ENCODE results near the gene ASF1B.

The ASF1B gene

DNA sequence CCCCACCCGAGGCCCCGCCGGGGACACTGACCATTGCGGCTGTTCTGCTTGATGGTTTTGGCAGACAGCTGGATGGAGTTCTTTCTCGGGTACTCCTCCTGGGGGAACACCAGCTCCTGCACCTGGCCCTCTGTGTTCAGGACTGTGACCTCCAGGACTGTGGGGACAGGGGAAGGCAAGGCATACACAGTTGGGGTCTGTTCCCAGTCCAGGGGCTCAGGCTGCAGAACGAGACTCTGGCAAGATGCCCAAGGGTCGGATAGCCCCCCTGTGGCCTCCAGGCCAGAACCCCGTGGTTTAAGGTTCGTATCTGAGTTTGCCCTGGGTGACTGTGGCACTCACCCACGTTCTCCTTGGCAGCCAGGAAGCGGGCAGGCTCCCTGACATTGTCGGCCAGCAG is 22.7 kb upstream of the ASF1B start:
- DNase-seq (ENCODE audit: insufficient read length, low spot score), result no peak
- no peak for FAIRE-seq
- TF ChIP-seq, protein P1, sequence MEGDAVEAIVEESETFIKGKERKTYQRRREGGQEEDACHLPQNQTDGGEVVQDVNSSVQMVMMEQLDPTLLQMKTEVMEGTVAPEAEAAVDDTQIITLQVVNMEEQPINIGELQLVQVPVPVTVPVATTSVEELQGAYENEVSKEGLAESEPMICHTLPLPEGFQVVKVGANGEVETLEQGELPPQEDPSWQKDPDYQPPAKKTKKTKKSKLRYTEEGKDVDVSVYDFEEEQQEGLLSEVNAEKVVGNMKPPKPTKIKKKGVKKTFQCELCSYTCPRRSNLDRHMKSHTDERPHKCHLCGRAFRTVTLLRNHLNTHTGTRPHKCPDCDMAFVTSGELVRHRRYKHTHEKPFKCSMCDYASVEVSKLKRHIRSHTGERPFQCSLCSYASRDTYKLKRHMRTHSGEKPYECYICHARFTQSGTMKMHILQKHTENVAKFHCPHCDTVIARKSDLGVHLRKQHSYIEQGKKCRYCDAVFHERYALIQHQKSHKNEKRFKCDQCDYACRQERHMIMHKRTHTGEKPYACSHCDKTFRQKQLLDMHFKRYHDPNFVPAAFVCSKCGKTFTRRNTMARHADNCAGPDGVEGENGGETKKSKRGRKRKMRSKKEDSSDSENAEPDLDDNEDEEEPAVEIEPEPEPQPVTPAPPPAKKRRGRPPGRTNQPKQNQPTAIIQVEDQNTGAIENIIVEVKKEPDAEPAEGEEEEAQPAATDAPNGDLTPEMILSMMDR (IDR thresholded peaks at IDR 0.05; ENCODE audit: insufficient read depth, missing control alignments), result no peak

DNA sequence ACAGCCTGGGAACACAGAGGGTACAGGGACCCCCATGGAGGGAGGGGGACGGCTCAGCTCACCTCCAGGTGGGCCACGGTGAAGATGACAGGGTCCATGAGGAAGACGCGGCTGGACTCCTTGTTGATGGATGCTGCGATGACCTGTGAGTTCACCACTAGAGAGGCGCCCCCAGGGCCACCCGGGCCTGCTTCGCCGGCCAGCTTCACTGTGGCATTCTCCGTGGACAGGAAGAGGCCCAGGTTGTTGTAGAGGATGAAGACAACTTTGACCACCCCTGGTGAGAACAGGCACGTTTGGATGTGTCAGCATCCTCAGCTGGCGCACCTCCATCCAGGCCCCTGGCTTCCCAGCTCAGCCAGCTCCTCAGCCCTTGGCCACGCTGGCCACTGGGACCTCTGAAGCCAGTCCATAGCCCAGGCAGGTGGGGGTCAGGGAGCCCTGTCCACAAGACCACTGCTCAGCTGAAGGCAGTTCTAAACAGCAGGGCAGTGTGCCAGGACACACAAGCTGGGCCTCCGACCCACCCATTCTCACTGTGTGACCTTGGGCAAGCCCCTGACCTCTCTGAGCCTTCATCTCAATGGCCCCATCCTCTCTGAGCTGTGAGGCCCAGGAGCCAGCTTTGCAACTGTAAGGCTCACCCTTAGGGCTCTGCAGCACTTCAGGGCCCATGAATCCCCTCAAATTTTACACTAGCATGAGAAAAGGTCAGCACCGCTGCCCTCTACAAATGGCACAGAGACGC is 22.1 kb upstream of the ASF1B start:
- FAIRE-seq (no peak), DNase-seq (ENCODE audit: insufficient read length, low spot score) (no peak)
- TF ChIP-seq, protein P1 (IDR thresholded peaks at IDR 0.05; ENCODE audit: insufficient read depth, missing control alignments), result no peak

DNA sequence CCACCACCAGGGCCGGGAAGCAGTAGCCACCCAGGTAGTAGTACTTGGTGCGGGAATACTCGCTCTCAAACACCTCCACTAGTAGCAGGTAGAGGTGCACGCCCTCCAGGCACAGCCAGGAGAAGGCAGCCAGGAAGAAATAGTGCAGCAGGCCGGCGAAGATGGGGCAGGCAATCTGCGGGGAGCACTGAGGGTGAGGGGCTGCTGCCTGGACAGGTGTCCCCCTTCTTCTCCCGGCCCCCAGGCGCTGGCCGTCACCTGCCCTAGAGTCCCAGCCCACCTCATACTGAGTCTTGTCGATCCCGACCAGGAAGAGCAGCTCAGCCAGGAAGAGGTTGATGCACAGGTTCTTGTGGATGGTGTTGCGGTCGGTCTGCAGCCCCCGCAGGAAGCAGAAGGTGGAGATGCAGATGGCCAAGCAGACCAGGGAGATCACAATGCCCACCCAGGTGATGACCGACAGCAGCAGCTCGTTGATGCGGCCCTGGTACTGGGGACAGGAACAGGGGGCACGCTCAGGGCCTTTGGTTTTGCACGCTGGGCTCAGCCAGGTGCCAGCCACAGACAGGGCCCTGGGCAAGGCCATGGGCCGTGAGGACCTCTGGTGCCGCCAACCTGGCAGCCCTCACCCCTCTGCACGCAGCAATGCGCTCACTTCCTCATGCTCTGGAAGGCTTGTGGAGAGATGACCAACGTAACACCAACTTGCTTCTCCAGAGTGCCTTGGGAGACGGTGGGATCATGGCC is 20.8 kb upstream of the ASF1B start:
- FAIRE-seq (no peak), DNase-seq (ENCODE audit: insufficient read length, low spot score) (no peak)
- TF ChIP-seq, protein P1 (IDR thresholded peaks at IDR 0.05; ENCODE audit: insufficient read depth, missing control alignments), result no peak

DNA sequence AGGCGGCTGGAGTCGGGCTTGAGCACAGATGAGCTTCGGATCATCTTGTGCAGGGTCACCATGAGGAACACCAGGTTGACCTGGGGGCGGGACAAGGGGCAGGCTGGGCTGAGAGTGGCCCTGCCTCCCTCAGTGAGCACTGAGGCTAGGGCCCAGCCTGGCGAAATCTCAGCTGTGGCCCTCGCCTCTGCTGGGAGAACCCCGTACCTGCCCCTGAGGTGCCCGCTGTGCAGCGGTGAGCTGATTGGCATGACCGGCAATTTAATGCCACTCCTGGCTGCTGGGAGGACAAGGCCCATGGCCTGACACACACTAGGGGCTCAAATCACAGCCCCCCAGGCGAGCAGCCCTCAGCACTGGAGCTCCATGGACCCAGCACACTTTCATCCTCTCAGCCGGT is 19.7 kb upstream of the ASF1B start:
- no peak for FAIRE-seq

DNA sequence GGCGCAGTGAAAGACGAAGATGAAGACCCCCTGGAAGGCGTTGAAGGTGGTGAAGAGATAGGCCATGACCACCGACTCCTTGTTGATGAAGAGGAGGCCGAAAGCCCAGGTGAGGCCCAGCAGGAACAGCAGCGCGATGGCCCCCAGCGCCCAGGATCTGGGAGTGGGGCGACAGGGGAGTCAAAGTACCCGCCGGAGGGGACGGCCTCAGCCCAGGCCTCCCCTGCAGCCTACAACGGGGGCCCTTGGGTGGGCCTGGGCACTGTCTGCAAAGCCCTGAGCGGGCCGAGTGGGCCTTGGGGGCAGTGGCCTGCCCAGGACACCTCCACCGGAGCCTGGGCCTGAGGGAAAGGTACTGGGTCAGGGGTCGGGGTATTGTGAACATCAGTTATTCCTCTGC is 19.0 kb upstream of the ASF1B start:
- FAIRE-seq (no peak), DNase-seq (ENCODE audit: insufficient read length, low spot score) (no peak)
- TF ChIP-seq, protein P1 (IDR thresholded peaks at IDR 0.05; ENCODE audit: insufficient read depth, missing control alignments), result no peak

More for the DNA sequence above, 19.7 kb upstream of the ASF1B start:
- DNase-seq (ENCODE audit: insufficient read length, low spot score), result no peak
- TF ChIP-seq, protein P1 (IDR thresholded peaks at IDR 0.05; ENCODE audit: insufficient read depth, missing control alignments), result no peak

DNA sequence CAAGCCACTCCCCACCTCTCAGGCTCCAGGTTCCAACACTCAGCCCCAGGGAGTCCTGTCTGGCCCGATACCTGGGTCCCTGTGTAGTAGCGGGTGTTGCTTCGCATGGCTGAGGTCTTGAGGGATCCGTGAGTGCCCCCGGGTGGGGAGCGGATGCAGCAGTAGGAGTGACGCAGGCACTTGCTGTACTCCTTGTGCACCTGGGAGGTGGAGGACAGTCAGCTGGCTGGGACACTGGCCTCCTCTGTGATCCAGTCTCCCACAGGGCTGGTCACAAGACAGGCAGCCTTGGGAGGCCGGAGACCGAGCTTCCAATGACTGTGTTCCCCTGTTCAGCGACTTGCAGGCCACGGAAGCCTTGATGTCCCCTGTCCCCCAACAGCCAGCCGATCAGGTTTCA is 16.3 kb upstream of the ASF1B start:
- DNase-seq (ENCODE audit: insufficient read length, low spot score), result no peak
- no peak for FAIRE-seq
- TF ChIP-seq, protein P1 (IDR thresholded peaks at IDR 0.05; ENCODE audit: insufficient read depth, missing control alignments), result no peak

All from D721Med (cell line).